Stimulated activated CD4-positive, alpha-beta T cell treated with anti-CD3 and anti-CD28 coated beads, Interleukin-2, amount 100 ng/mL, for 48 hours (primary cell): Measurements from ENCODE around the gene PEF1.

Experiments
- DNase-seq, 2 donors: peaks; one replicate each; pipeline ENCODE4 v3.0.0-alpha.2; 2020

PEF1 gene

DNA sequence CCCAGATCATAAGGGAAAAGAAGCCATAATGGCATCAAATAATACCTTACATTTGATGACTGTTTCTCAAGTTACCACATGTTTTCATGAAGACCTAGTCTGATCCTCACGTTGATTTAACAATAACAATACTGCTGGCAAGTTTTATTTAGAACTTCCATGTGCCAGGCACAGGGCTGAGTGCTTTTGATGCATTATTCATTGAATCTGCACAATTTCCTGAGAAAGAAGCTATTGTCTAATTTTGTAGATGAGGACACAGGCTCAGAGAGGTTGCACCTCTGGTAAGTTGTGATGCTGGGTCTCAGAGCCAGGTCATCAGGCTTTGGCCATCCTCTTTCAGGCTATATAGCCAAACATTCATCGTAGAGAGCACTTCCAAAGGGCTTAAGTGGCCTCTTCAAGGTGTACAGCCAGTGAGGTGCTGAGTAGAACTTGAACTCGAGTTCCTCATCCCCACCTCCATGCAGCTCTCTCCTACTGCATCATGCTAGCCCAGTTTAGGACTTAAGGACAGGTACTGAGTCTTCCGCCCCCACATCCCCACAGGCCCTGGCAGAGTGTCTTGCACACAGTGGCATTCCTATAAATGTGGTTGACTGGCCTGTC is 8.3 kb upstream of the PEF1 start:
- no peak for DNase-seq

DNA sequence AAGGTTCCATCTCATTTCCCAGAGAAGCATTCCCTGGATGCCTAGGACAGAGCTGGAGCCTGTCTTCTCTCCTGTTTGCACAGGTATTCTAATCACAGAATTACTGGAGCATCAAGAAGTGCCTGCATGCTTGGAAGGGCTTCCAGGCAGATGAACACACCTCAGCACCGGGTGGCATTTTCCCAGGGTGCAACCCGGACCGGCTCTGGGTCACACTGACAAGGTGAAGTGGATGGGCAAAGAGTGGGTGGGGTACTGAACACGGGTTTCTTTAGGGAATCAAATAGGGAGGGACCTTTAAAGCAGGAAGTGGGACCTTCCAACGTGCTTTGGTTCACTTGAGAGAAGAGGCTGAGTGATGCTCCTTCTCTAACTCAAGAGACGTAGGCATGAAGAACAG is 7.1 kb upstream of the PEF1 start:
- no peak for DNase-seq

DNA sequence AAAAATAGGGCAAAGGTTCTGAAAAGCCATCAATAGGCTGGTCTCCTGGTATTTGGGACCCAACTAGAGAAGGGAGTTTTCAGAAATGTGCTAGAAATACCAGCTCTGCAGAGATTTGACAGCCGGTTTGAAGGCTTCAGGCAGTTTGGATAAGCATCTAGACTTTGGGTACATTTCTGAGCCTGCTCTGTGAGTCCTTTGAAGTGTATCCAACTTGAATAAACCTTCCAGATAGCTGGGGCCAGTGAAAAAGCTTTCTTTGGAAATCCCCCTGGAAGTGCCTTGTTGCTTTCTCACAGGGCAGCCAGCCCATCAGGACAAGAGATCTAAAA is 6.4 kb upstream of the PEF1 start:
- no peak for DNase-seq

DNA sequence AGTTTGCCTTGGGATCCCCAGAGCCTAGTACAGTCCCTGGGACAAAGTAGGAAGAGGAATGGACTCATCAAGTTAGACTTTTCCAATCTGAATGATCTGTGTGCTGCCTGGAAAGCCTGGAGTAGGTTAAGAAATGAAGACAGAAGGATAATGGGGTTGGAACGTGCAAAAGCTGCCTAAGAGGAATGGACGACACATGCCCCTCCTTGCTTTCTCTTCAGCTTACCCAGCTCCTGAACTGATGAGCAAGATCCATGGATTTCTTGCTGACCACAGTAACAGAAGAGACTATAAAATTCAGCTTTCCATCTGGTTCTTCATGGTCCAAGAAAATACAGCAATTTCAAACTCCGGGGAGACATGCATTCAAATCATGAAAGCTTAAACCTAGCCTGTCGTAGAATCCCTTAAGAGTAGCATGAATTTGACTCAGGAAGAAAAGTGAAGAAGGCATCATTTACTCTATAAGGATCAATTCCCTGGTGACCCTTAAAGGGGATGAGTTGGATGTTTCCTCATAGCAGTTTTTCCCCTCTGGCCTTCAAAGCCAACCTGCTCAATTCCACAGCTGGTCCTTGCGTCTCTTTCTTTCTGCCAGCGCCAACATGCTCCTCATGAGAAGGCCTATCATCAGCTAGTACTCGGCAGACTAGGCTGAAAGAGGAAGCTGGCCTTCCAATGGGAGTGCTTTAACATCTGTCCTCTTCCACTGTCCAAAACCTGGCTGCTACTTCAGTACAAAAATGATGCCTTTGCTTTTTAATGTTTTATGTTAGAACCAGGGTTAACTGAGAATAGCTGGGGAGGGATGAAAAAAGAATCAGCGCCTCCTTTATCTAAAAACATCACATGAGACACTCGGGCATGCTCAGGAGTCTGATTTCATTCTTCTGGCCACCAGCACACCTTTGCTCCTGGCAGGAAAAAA is 5.7 kb upstream of the PEF1 start:
- DNase-seq, result no peak

DNA sequence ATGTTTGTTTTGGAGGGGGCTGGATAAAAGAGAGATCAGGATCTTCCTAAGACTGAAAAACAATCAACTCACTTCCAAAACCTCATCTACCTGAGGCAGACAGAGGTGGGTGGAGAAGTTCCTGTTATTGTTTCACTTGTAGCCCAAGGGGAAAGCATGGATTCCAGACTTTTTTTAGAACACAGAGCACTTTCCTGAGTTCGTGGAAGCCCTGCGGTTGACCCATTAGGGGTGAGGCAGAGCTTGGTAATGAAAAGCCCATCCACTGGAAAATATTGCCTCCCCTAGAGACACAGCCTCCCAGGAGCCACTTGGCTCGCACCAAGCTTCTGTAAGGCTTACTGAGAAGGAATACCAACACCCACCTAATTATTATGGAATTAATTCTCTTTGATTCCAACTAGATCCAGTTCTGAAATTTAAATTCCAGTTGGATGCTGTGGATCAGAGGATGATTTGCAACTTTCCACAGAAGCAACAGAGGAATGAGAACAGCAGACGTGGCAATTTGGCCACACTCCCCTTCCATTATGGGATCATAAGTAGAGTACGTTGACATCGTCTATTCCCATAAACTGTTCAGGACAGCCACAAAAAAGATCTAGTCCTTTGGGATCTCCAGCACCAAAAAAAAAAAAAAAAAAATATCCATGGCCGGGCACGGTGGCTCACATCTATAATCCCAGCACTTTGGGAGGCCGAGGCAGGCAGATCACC is 4.1 kb upstream of the PEF1 start:
- no peak for DNase-seq

DNA sequence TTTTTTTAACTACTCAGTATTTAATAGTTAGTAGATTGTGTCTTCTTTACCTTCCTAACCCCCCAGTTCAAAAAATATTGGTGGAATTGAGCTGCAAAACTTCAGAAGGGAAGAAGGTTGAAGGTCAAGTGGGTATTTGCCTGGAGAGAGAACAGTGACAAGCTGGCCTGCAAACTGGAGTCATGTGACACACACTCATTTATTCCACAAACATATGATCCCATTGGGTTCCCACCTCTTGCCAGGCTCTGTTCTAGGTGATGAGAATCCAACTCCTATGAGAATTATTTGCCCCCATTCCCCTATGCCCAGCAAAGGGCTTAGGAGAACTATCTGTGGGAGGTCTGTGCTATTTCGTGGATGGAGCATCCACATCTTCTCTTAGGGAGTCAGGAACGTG is 3.5 kb upstream of the PEF1 start:
- no peak for DNase-seq

DNA sequence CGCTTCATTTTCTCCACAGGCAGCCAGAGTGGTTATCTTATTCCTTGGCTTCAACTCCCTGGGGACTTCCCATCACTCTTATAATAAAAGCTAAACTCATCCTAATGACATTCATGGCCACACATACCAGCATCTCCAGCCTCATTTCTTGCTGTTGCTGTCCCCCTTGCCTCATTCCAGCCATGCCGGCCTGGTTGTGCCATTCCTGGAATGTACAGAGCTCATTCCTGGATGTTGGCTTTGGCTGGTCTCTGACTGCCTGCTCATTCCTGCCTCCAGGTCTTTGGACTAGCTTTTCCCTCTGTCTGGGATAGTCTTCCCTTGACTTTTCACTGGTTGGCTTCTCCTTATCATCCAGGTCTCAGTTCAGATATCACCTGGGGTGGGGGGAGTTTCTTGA is 2.4 kb upstream of the PEF1 start:
- DNase-seq, result no peak

DNA sequence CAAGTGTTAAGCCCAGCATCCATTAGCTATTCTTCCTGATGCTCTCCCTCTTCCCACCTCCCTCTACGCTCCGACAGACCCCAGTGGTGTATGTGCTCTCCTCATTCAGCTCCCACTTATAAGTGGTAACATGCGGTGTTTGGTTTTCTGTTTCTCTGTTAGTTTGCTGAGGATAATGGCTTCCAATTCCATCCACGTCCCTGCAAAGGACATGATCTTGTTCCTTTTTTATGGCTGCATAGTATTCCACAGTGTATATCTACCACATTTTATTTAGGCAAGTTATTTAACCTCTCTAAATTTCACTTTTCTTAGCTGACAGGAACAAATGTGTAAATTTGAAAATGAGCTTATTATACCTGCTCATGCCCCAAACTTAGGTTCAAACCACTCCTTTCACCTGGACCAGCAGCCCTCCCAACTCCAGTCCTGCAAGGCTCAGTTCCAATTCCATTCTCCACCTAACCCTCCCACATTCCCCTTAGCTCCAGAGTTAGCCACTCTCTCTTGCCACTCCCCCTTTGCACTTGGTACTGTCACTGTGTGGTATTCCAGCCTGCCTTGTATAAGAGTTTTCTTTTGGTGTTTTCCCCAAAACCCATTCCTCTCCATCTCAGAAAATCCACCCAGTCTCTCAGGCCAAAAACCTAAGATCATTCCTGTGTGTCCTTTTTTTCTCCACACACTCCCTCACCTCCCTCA is 1.7 kb upstream of the PEF1 start:
- no peak for DNase-seq

DNA sequence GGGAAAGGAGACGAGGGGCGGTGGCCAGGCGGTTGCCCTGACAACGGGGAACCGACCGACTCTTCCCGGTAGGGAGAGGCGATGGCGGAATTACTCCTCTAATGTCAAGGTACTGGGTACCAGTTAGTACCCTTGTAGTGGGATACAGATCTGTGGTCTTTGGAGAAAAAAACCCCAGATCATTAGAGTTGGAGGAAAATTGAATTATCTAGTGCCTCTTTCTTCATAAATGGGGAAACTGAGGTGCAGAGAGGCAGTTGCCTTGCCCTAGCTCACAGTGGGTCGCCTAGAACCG is 545 bp upstream of the PEF1 start:
- no peak for DNase-seq

DNA sequence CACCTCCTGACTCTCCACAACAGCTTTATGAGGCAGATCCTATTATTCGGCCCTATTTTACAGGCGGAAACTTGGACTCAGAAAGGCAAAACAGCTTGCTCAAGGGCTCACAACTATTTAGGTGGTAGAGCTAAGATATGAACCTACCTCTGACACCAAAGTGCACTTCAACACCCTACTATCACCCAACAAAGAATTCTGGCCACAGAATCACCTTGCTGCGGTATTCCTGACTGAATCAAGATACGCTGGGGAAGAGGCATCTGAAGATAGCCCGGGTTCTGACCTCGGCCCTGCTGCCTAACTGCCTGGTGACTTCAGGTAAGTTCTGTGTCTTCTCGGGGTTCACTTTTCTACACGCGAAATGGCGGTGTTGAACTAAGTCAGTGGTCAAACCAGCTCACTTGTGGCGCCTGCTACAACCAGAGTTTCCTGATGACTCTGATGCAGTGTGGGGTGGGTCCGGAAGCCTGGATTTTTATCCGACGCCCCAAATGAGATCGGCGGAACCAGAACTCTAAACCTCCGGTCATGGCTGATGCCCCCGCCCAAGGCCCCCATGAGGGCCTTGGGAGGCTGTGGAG is 608 bp downstream of the PEF1 start:
- no peak for DNase-seq

DNA sequence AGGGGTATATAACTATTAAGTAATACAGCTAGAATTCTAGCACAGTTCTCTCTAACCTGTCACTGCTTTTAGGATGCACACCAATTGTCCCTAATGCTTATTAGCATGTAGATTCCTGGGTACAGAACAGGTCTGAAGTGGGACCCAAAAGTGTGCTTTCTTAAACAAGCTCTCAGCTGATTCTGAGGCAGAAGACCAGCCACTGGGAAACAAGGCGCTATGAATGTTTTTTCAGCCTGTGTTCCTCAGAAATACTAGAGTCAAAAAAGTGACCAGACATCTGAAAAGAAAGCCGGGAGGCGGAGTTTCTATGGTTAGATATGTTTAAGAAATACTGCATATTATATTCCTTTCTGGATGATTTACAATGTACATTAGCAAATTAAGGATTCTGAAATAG is 1.8 kb downstream of the PEF1 start:
- DNase-seq, result no peak

DNA sequence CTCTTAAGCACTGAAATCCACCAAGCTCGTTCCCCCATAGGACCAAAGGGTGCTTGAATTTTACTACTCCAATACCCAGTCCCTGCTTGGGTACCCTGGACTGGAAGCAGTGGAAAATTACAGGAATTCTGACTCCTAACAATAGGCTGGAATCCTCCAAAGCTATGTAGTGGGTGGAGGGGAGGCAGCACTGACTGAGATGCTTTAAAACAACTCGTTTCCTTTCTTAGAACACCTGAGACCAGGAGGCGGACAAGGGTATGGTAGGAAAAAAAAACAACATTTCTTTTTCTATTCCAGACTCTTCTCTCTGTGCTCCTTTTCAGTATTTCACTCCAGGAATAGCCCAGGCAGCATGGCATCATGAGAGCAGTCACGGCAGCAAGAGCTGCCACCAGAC is 2.3 kb downstream of the PEF1 start:
- DNase-seq, result no peak

DNA sequence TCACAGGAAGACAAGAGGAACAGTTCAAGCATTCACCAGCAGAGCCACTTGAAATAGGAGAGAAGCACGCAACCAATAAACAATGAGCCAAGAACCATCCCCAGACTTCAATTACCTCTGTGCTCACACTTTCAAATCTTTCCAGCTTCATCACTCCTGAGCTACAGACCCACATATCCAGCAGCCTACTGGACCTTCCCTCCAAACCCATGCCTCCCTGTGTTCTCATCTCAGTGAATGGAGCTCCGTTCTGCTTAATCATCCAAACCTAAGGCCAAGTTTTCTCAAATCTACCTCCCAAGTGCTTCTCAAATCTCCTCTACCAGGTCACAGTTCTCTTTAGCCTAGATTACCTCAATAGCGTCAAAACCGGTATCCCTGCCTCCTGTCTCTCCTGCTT is 3.7 kb downstream of the PEF1 start:
- no peak for DNase-seq

DNA sequence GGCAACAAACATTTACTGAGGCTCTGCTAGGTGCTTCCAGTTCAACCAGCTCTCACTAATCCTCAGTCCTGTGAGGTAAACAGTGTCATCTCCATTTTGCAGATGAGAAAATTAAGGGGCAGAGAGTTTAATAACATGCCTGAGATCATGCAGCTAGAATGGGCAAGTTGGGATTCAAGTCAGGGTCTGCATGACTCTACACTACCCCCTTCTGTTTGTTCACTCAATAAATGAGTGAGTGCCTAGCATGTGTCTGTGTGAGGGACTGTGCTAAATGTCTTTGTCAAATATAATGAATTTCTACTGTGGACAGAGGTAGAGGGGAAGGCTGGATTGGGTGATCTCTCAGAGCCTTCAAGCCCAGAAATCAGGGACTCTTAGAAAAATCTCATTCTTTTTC is 4.5 kb downstream of the PEF1 start:
- no peak for DNase-seq

DNA sequence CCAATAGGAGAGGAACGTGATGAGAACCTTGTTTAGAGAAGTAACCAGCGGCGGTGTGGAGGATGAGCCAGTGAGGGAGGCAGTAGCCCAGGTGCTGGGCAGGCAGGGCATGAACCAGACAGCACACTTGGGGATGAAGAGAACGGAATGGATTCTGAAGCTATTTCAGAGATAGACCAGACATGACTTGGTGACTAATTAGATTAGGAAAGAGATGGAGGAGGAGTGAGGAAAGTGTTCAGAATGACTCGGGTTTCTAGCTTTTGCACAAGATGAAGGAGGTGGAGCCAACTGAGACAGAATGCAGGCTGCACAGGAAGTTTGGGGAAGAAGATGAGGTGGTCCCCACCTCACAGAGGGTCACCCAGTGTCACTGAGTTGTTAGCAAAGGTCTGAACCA is 5.1 kb downstream of the PEF1 start:
- DNase-seq, result no peak

DNA sequence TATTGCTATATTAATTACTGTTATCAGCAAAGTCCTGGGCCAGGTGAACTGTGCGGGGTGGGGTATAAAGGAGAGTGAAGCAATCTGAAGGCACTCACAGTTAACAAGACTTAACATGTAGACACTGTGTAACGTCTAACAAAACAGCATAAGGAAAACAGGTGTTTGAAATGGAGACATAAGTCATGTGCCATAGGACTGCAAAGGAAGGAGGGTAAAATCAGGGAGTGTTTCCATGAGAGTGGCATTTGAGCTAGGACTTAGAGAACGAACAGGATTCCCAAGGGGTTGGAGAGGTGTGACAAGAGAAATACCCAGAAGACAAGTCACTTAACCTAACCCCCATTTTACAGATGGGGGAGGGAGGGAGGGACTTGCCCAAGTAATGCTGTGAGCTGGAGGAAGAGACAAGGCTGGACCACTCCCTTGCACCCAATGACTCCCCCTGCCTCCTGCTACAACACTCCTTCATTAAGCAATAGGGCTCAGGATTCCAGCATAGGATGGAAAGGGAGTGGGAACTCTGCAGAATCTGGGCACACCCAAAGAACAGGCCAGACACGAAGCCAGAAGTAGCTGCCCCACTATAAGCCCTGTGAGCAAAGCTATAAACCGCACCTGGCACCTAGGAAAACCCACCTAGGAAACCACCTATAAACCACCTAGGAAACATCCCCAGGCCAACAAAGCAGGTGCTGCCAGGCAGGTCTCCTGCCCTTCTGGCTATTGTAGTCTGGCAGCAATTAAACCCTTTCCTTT is 6.6 kb downstream of the PEF1 start:
- no peak for DNase-seq

DNA sequence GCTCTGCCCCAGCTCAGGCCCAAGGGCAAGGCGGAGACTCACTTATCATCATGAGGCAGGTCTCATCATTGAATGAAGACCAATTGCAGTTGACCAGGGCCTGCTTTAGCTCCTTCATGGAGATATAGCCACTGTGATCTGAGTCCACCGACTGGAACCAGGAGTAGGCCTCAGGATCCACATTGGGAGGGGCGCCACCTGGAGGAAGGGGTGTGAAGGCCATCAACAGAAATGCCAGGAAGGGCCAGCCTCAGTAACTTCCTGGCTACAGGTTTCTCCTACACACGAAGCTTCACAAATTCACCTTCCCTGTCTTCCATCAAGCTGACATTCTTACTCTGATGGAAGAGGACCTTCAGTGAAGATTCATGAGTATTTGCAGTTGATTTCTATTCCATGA is 11.6 kb downstream of the PEF1 start:
- peak; percentile 30 to 31 for DNase-seq

DNA sequence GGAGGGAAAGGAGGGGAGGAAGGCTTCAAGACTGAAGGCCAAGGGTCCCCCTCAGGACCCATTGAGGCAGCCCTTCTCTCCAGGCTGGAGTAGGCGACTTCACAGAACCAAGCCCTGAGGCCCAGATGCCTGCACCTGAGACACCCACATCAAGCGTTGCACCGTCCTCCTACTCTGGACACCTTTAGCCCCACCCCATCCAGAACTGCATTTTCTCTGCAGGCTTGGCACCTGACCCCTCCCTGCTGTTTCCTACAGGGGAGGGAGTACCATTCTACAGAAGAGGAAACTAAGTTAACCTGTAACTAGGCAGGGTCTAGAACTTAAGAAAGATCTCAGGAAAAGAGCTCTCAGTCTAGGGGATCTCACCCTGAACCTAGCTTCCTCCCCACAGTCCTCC is 12.0 kb downstream of the PEF1 start:
- DNase-seq, result no peak

DNA sequence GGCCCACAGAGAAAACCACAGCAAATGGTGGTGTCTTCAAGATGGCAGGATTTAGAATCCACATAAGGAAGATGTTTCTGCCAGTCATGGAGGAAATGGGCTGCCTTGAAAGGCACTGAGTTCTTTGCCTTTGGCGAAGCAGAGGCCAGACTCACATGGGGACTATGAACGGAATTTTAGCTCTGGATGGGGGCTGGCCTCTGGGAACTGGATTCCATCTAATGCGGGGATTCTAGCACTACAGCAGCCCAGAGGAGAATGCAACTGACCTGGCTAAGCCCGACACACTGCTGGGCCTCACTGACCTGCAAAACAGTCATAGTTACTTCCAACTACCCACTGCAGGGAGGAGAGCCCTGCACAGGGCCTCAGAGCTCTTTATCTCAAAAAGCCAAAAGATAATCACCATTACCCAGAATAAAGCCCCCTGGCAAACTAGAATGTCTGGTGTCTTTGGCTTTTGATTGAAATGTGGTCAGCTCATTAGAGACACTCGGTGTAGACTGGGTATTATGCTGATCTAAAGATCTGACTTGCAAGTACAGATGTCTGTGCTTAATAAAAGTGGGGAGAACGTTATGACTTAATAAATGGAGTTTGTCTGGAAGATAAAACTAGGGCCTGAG is 15.6 kb downstream of the PEF1 start:
- DNase-seq, result no peak

DNA sequence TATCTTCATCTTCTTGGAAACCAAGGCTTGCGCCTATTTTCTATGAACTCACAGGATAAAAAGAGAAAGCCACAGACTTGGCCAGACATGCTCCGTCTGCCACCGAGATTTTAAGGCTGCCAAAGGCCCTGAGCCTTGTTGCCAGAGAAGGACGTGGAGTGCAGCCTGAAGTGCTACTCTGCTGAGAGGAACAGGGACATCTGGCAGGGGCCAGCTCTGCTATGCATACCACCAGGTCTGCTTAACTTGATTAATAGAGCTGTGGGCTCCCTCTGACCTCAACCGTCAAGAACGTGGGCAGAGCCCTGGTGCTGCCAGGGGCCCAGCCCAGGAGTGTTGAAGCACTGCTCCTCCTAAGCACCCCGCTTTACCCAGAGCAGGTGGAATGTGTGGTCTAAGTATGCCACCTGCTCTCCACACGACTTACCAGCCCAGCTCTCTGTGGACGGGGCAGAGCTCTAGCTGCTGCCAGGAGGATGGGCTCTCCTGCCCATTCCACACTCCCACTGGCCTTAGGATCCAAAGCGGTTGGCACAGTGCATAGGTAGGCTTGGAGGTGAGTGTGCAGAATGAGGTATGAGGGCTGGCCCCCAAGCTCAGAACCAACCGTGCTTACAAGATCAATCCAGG is 16.6 kb downstream of the PEF1 start:
- DNase-seq, result no peak

DNA sequence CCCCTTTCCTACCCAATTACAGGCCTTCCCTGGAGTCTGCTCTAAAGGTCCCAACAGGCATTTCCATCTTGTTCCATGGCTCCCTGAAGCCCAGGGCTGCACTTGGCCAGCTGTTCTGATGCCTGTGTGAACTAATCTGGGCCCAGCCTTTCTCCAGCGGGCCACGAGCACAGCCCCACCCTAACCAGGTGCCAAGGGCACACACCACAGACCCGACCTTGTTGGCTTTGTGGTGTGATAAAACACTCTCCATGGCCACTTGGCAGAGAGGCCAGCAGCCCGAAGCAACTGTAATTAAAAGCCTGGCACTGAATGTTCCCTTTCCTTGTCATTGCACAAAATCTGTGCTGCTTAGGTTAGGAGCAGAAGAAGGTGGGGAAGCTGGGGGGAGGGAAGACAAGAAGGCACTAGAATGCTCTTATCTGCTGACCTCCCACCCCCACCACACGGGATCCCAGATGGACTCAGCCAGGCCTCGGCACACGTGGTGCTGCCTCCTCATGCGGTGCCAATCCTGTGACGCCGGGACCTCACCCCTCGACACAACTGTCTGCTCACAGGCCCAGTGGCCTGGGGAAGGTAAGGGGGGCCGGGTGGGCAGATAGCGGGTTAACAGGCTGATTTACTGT is 17.3 kb downstream of the PEF1 start:
- DNase-seq, result no peak
